ENCODE data around the gene SERPINB13. TPM values are rescaled to one million over a fixed set of nuclear protein-coding genes. Genes with fewer than 3 reads are reported as not detected.

Gene SERPINB13
- total and polyA plus RNA-seq, 9 of the 15 experiments (the other 6 are each of a cell fraction or from before 2014, with no cell fraction given) = not detected

DNA sequence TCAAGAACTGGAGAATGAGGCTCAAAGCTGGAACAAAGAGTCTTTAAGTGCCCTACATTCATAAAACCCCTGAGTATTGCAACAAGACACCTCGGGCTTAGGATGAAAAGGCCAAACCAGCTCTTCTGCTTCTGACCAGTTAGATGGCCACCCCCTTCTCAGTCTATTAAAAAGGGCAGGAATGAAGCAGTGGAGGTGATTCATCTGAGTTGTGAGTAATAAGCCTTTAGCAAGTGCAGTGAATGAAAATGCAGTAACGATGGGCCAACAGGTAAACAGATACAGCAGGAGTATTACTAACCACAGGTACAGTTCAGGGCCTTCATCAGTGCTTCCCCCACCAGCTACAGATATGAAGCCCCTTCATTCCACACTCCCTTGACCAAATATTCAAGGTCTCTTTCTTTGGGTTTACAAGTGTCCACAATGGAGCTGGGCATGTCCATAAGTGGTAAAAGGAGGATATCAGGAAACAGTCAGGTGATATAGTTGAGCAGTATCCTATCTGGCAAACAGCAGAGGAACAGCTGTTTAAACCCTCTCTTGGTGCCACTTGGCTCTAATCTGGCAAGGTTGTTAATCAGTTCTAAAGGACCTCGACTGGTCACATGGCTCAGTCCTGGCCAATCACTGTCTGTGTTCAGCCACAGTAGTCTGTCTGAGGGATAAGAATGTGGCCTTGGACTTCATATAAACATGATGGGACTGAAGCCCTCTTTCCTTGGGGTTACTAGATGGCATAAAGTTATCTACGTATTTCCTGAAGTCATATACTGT is 17.8 kb downstream of the SERPINB13 start (continued):
- TF ChIP-seq, protein P1, sequence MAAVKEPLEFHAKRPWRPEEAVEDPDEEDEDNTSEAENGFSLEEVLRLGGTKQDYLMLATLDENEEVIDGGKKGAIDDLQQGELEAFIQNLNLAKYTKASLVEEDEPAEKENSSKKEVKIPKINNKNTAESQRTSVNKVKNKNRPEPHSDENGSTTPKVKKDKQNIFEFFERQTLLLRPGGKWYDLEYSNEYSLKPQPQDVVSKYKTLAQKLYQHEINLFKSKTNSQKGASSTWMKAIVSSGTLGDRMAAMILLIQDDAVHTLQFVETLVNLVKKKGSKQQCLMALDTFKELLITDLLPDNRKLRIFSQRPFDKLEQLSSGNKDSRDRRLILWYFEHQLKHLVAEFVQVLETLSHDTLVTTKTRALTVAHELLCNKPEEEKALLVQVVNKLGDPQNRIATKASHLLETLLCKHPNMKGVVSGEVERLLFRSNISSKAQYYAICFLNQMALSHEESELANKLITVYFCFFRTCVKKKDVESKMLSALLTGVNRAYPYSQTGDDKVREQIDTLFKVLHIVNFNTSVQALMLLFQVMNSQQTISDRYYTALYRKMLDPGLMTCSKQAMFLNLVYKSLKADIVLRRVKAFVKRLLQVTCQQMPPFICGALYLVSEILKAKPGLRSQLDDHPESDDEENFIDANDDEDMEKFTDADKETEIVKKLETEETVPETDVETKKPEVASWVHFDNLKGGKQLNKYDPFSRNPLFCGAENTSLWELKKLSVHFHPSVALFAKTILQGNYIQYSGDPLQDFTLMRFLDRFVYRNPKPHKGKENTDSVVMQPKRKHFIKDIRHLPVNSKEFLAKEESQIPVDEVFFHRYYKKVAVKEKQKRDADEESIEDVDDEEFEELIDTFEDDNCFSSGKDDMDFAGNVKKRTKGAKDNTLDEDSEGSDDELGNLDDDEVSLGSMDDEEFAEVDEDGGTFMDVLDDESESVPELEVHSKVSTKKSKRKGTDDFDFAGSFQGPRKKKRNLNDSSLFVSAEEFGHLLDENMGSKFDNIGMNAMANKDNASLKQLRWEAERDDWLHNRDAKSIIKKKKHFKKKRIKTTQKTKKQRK (IDR thresholded peaks at IDR 0.05; ENCODE audit: borderline replicate concordance, low read depth, low read length) = no peak

GRCh38 chr18:63606526-63606925 is 19.4 kb downstream of the SERPINB13 start:
- no peak overlapping the region for H3K4me3 ChIP-seq
- BruUV-seq (replicated peaks) = no TSS peak
- no peaks in the 10 kb centered on the region for H4K20me1 ChIP-seq (replicated peaks; ENCODE audit: control insufficient read depth, insufficient read depth, low read length)
- FAIRE-seq (no peak), ATAC-seq (no peak), DNase-seq (ENCODE audit: extremely low read depth in 1 of 4, low spot score in 3 of 4) (no peak)
- H3K9me1 ChIP-seq (ENCODE audit: control insufficient read depth, insufficient read depth, low read length) = no peaks in the 10 kb centered on the region
- no peaks in the 10 kb centered on the region for H3K9me3 ChIP-seq (replicated peaks; ENCODE audit: control insufficient read depth, insufficient read depth, low read depth, low read length)
- H2AFZ ChIP-seq (ENCODE audit: low read depth, low read length) = no peak overlapping the region
- no peak overlapping the region for H3K9ac ChIP-seq (ENCODE audit: insufficient read depth in 1 of 2, low read depth in 2 of 2, low read length in 2 of 2)
- H3K79me2 ChIP-seq (ENCODE audit: control insufficient read depth, insufficient read depth, low read length) = no peaks in the 10 kb centered on the region
- H3K4me1 ChIP-seq (replicated peaks in 1 of 2; ENCODE audit: control insufficient read depth in 2 of 2, insufficient read depth in 2 of 2, low read length in 2 of 2) = no peaks in the 10 kb centered on the region
- 0% methylated on average over 3 of the region's 3 CpGs for WGBS (ENCODE audit: insufficient coverage, low coverage, missing lambda C conversion rate)
- ChIA-PET CTCF (ENCODE audit: low intra/inter-chr PET ratio) (no interaction called here), POLR2A (no interaction called here)
- H3K4me2 ChIP-seq (ENCODE audit: insufficient read depth, low read length) = no peak overlapping the region
- H3K27me3 ChIP-seq (ENCODE audit: control insufficient read depth in 2 of 2, insufficient read depth in 2 of 2, low read length in 2 of 2) = no peaks in the 10 kb centered on the region
- intact Hi-C loops (cut with micrococcal nuclease) = no loop called here
- H3K27ac ChIP-seq (ENCODE audit: extremely low read depth, low read depth, low read length) = no peak overlapping the region
- H3K36me3 ChIP-seq (ENCODE audit: control insufficient read depth, insufficient read depth, low read length) = no peaks in the 10 kb centered on the region
- in situ Hi-C loops (cut with MboI) = no loop called here
- TF ChIP-seq ZNF780A (CRISPR knock-in tag; IDR thresholded peaks at IDR 0.05) (no peak), RHOXF2B (CRISPR knock-in tag; conservative IDR thresholded peaks at IDR 0.05) (no peak), ZKSCAN8 (CRISPR knock-in tag; IDR thresholded peaks at IDR 0.05) (no peak), ZNF217 (CRISPR knock-in tag; IDR thresholded peaks at IDR 0.05) (no peak), NONO (IDR thresholded peaks at IDR 0.05; ENCODE audit: low read depth in 2 of 2, low read length in 1 of 2) (no peak), ZNF436 (CRISPR knock-in tag; IDR thresholded peaks at IDR 0.05) (no peak), HDAC1 (IDR thresholded peaks at IDR 0.05) (no peak), HMGN3 (IDR thresholded peaks at IDR 0.05; ENCODE audit: borderline replicate concordance, extremely low read depth, insufficient read length, low read depth, low read length) (no peak), FOXA1 (IDR thresholded peaks at IDR 0.05; ENCODE audit: borderline replicate concordance) (no peak)
- TF ChIP-seq, protein P2, sequence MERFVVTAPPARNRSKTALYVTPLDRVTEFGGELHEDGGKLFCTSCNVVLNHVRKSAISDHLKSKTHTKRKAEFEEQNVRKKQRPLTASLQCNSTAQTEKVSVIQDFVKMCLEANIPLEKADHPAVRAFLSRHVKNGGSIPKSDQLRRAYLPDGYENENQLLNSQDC (CRISPR knock-in tag; IDR thresholded peaks at IDR 0.05) = no peak

Data from K562 (cell line).